DOHH2 (cell line): ENCODE data around the gene NFYC.

Source experiments
- H3F3A ChIP-seq: fragments of 200-600 bp; sonication (generic), shearing (Covaris generic); 2 replicates; pipeline ENCODE4 v1.6.0; 2016; ENCODE audit warnings: antibody characterized with exemption, mild to moderate bottlenecking; ENCODE audit not compliant: control insufficient read depth, insufficient read depth
- H3K27ac ChIP-seq: fragments of 200-600 bp; sonication (generic); 2 replicates; pipeline ENCODE4 v1.5.1; 2014; ENCODE audit warnings: low read depth, mild to moderate bottlenecking, low read length, moderate library complexity
- H3K27me3 ChIP-seq: fragments of 200-600 bp; sonication (generic); 2 replicates; pipeline ENCODE4 v1.6.1; 2014; ENCODE audit warnings: mild to moderate bottlenecking, low read length, mixed read lengths; ENCODE audit not compliant: control insufficient read depth
- H3K36me3 ChIP-seq: fragments of 200-600 bp; sonication (generic); 2 replicates; pipeline ENCODE4 v1.6.1; 2014; ENCODE audit warnings: mild to moderate bottlenecking, low read length, moderate library complexity, mixed read lengths; ENCODE audit not compliant: control insufficient read depth
- H3K4me1 ChIP-seq: fragments of 200-600 bp; sonication (generic); 2 replicates; pipeline ENCODE4 v1.6.1; 2014; ENCODE audit warnings: mild to moderate bottlenecking, low read length, mixed read lengths; ENCODE audit not compliant: control insufficient read depth
- H3K4me2 ChIP-seq: fragments of 200-600 bp; sonication (generic); 2 replicates; pipeline ENCODE4 v1.6.0; 2014; ENCODE audit warnings: mild to moderate bottlenecking, low read length, moderate library complexity
- H3K4me3 ChIP-seq: fragments of 200-600 bp; sonication (generic); 2 replicates; pipeline ENCODE4 v1.5.1; 2014; ENCODE audit warnings: mild to moderate bottlenecking, low read length, mixed read lengths
- H3K79me2 ChIP-seq: fragments of 200-600 bp; sonication (generic); 2 replicates; pipeline ENCODE4 v1.6.1; 2014; ENCODE audit warnings: mild to moderate bottlenecking, low read length, mixed read lengths; ENCODE audit not compliant: control insufficient read depth
- H3K9me2 ChIP-seq: fragments of 200-600 bp; sonication (generic); replicated peaks from 2 replicates; pipeline ENCODE4 v1.6.1; 2014; ENCODE audit warnings: mild to moderate bottlenecking, low read length, mixed read lengths; ENCODE audit not compliant: control insufficient read depth
- H3K9me3 ChIP-seq: fragments of 200-600 bp; sonication (generic); 2 replicates; pipeline ENCODE4 v1.6.1; 2014; ENCODE audit warnings: antibody characterized with exemption, low read length, mixed read lengths; ENCODE audit not compliant: control insufficient read depth, insufficient read depth
- H4K20me1 ChIP-seq: fragments of 200-600 bp; sonication (generic); 2 replicates; pipeline ENCODE4 v1.6.0; 2014; ENCODE audit warnings: low read depth, mild to moderate bottlenecking, antibody characterized with exemption, low read length, moderate library complexity; ENCODE audit not compliant: control insufficient read depth, insufficient read depth
- EZH2phosphoT487 ChIP-seq: fragments of 200-600 bp; sonication (generic); IDR thresholded peaks from 2 replicates; pipeline ENCODE4 v1.6.1; 2017; ENCODE audit warnings: borderline replicate concordance, mild to moderate bottlenecking, antibody characterized with exemption, low read length, moderate library complexity, mixed read lengths
- TF ChIP-seq, protein P1 (sequence below): fragments of 200-600 bp; sonication (generic); IDR thresholded peaks from one replicate; pipeline ENCODE4 v1.5.1; 2014; ENCODE audit warnings: antibody characterized with exemption, mild to moderate bottlenecking, low read depth, low read length; ENCODE audit not compliant: poor library complexity, severe bottlenecking

NFYC gene

DNA sequence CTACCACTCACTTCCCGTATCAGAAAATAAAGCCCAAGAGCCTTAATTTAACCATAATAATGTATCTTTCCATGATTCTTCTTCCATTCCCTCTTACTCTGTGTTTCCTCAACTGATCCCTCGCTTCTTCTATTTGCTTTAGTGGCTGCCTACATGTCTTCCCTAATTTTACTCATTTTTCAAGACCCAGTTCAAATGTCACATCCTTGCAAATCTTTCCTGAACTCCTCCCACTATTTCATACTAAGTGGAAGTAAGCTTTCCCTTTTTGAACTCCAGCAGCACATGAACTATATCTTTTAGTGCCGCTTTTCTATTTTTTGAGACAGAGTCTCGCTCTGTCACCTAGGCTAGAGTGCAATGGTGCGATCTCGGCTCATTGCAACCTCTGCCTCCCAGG, 3.8 kb upstream of the NFYC start:
- Histone ChIP-seq H3K4me1 (peaks cover 12% of the 10 kb centered on the region), H3K9me3 (no peaks in the 10 kb centered on the region), H3K79me2 (peaks cover 43% of the 10 kb centered on the region), H3F3A (peaks cover 8% of the 10 kb centered on the region), H3K4me3 (no peak overlapping the region), H3K27ac (no peak overlapping the region), H3K27me3 (no peaks in the 10 kb centered on the region), H3K9me2 (no peaks in the 10 kb centered on the region), H4K20me1 (peaks cover 20% of the 10 kb centered on the region), H3K36me3 (peaks cover 43% of the 10 kb centered on the region), H3K4me2 (no peak overlapping the region)
- no peak for TF ChIP-seq EZH2phosphoT487

DNA sequence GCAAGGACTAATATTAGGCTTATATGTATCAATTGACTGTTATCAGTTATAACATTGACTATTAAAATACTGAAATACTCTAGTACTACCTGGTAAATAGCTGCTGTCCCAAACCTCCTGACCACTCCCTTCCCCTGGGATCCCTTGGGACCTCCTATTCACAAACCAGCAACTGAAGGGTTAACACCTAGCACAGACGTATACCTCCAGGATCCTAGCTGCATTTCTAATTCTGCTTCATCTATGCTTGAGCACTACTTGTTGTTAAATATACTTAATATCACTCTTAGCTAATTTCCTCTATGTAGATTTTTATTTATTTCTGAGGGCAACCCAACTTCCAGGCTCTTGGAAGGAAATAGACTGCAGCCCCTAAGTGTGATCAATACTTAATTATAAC, 1.8 kb upstream of the NFYC start:
- H3K27me3 ChIP-seq: no peaks in the 10 kb centered on the region
- peaks cover 50% of the 10 kb centered on the region for H3K36me3 ChIP-seq
- H3F3A ChIP-seq: peaks cover 6% of the 10 kb centered on the region; the same call in 1 of the 2 replicates
- no peak overlapping the region for H3K27ac ChIP-seq
- TF ChIP-seq, protein P1, sequence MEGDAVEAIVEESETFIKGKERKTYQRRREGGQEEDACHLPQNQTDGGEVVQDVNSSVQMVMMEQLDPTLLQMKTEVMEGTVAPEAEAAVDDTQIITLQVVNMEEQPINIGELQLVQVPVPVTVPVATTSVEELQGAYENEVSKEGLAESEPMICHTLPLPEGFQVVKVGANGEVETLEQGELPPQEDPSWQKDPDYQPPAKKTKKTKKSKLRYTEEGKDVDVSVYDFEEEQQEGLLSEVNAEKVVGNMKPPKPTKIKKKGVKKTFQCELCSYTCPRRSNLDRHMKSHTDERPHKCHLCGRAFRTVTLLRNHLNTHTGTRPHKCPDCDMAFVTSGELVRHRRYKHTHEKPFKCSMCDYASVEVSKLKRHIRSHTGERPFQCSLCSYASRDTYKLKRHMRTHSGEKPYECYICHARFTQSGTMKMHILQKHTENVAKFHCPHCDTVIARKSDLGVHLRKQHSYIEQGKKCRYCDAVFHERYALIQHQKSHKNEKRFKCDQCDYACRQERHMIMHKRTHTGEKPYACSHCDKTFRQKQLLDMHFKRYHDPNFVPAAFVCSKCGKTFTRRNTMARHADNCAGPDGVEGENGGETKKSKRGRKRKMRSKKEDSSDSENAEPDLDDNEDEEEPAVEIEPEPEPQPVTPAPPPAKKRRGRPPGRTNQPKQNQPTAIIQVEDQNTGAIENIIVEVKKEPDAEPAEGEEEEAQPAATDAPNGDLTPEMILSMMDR: no peak
- no peak for TF ChIP-seq EZH2phosphoT487
- H3K9me2 ChIP-seq: no peaks in the 10 kb centered on the region
- no peaks in the 10 kb centered on the region for H3K9me3 ChIP-seq
- H3K4me2 ChIP-seq: peak overlapping the region; percentile 85
- peaks cover 20% of the 10 kb centered on the region for H4K20me1 ChIP-seq
- H3K79me2 ChIP-seq: peaks cover 64% of the 10 kb centered on the region
- no peak overlapping the region for H3K4me3 ChIP-seq
- H3K4me1 ChIP-seq: peaks cover 33% of the 10 kb centered on the region

DNA sequence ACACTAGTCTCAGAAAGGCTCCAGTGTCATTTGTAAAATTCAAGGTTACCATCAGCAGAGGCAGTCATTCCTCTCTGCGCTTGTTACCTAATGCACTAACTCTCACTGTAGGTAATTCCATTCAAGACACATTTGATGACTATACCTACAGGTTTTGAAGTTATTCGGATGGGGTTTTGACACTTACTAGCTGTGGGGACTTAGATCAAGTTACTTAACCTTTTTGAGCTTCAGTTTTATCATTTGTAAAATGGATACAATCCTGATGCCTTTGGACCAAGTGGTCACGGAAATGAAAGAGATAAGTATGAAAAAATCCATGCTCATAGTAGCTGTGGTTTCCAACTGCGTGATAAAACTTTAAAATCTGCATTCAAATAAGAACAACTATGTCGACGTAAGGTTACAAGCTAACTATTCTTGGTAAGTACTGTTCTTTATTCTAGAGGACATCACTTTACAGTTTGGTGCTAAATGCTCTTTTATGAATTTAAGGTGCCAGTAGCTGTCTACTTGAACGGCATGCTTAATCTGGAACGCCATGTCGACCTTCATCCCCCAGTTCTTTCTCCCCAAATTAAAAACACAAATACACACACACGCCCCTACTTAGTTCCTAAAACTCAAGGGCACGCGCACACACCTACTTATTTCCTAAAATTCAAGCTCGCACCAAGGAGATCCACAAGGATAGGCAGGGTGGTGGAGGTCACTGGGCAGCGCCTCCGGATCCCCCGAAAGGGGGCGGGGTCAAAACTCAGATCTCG, 550 bp upstream of the NFYC start:
- Histone ChIP-seq H3K4me2 (peak overlapping the region; percentile 85), H3F3A (0 out of 2 replicates have a peak, but pooled peaks cover 6% of the 10 kb centered on the region), H3K4me1 (peaks cover 33% of the 10 kb centered on the region), H3K27ac (peak overlapping the region; percentile 91), H3K27me3 (no peaks in the 10 kb centered on the region), H3K36me3 (peaks cover 52% of the 10 kb centered on the region), H3K4me3 (peak overlapping the region; percentile 92), H3K79me2 (peaks cover 76% of the 10 kb centered on the region), H3K9me2 (no peaks in the 10 kb centered on the region), H3K9me3 (no peaks in the 10 kb centered on the region), H4K20me1 (peaks cover 20% of the 10 kb centered on the region)
- no peak for TF ChIP-seq EZH2phosphoT487
- TF ChIP-seq, protein P1: no peak

DNA sequence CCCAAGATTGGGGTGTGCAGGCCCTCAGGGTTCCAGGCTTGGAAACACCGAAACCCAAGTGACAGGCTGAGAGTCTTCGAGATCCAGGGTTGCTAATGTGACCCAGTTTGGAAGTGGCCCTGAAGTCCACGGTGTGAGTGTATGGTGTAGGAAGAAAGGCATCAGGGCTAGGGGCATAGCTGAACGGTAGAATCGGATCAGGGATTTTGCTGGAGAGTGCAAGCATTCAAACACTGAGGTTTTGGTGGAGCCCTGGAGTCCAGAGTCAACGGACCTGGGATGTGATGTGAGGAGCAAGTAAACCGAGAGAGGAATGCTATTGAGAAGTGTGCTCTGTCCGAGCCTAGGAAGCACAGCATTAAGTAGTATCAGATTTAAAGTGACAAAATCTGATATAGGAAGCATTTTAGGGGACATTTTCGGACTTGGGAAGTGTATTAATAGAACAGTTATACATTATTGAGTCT, 958 bp downstream of the NFYC start:
- Histone ChIP-seq H3K9me3 (no peaks in the 10 kb centered on the region), H3F3A (0 out of 2 replicates have a peak, but pooled peaks cover 6% of the 10 kb centered on the region), H3K4me2 (peak overlapping the region; percentile 85), H3K9me2 (no peaks in the 10 kb centered on the region), H3K27me3 (no peaks in the 10 kb centered on the region), H4K20me1 (peaks cover 20% of the 10 kb centered on the region), H3K4me3 (peak overlapping the region; percentile 92), H3K36me3 (peaks cover 57% of the 10 kb centered on the region), H3K4me1 (peaks cover 45% of the 10 kb centered on the region), H3K27ac (peak overlapping the region; percentile 91), H3K79me2 (peaks cover 91% of the 10 kb centered on the region)
- TF ChIP-seq, protein P1: no peak
